ENCODE data around the gene YAE1.
"Not testable (repeated sequence)": the region's sequence is repeated elsewhere in the genome, so short reads cannot be mapped to it uniquely, and the experiment has no call there.

The YAE1 gene

DNA sequence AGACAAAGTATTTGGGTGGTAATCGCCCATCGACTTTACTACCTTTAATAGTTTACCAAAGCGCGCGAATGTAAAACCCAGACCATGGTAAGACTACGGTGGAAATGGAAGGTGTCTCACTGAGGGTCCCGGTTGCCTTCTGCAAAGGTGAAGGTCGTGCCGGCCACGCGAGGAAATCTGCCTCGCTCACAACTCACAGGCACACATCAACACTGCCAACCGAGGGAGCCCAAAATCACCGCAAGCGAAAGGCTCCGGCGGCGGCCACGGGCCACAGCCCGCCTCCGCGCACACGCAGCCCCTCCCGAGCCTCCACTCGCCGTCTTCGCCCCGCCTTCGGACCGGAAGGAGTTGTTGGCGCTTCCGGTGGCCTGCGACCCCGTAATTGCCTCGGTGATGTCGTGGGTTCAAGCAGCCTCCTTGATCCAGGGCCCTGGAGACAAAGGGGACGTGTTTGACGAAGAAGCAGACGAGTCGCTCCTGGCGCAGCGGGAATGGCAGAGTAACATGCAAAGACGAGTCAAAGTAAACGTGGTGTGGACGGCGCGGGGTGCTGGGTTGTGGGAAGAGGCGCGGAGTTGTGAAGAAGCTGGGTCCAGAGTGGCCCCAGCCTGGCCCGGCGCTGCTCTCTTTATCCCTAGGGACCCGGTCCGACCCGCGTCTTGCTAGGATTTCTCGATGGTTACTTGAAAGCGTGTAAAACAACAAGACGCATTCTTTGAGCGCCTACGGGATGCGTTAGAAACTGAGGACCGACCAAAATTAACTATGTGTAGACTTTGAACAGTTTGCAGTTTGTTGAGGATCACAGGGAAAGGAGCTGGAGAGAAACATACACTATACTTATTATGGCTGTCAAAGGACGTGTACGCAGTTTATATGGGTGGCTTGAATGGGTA lies at the start of gene YAE1:
Gene YAE1, plus strand, starts transcription at position 382 of the 899 bp plus-strand sequence. Its CDS starts 15 bp downstream, at position 397.
- DNase-seq = peak; percentile 80

GRCh38 chr7:39516498-39516897 lies 49.7 kb upstream of the YAE1 start:
- DNase-seq = no peak

- DNase-seq = no peak
These were observed 49.0 kb upstream of the YAE1 start for GRCh38 chr7:39517240-39517639.

- DNase-seq = no peak
These were observed 40.3 kb upstream of the YAE1 start for GRCh38 chr7:39525926-39526325.

DNA sequence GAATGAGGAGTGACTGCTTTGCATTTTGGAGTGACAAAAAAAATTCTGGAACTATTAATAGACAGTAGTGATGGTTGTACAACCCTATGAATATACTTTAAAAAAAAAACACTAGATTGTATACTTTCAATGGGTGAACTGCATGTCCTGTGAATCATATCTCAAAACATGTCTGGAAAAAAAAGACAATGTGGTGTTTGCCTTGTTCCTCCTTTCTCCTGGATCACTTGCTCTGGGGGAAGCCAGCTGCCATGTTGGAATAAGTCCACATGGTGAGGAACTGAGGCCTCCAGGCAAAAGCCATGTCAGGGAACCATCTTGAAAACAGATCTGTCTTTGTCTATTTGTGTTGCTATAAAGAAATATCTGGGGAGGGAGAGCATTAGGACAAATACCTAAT lies 39.5 kb upstream of the YAE1 start:
- DNase-seq = no peak

- no peak for DNase-seq
These were observed 38.9 kb upstream of the YAE1 start for GRCh38 chr7:39527296-39527695.

DNA sequence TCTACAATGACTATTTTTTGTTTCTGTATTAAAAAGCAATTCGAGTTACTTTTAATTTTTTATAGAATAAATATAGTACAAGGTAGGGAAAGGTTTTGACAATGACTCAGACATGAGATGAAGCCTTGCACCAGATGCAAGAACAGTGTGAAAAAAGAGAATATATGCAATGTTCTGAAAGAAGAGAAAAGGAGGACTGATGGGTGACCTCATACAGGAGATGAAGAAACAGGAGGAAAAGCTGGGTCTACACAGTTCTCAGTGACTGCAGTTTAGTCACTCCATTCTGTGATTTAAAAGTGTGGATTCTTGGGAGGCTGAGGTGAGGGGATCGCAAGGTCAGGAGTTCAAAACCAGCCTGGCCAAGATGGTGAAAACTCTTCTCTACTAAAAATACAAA lies 38.3 kb upstream of the YAE1 start:
- DNase-seq = no peak

GRCh38 chr7:39528849-39529248 lies 37.4 kb upstream of the YAE1 start:
- no peak for DNase-seq

DNA sequence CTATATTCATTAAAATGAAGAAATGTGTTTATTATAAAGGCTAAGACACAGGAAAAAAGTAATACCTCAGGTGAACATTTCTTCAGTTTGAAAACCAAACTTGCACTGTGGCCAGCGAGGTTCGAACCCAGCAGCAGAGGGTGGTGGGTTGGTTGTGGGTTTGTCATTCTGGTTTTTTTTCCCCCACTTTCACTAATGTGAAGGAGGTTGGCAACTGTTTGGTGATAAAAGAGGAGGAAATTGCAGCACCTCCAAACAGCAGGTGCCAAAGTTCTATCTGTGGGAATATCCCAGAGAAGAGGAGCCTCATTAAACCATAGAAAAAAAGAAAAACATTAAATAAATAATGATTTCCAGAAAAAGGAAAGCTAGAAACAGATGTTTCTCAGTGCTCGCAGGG lies 36.6 kb upstream of the YAE1 start:
- DNase-seq = no peak

- DNase-seq = no peak
These were observed 35.2 kb upstream of the YAE1 start for GRCh38 chr7:39530971-39531370.

GRCh38 chr7:39531818-39532217 lies 34.4 kb upstream of the YAE1 start:
- DNase-seq = no peak

DNA sequence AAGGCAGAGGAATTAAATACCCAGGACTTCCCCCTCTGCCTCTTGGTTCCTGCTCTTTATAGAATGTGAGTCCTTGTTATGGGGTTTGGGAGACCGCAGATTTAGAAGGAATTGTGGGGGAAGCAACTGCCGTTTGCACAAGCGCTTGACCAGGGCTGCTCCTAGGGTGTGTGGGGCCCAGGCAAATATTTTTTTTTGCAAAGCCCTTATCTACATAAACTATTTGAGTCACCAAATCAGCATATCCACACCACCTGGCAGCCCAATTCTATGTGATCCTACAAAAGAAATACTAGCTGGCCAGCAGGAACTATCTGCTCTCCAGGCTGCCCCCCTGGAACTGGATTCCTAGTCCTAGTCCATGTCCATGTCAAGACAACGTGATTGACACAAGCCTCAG lies 33.4 kb upstream of the YAE1 start:
- no peak for DNase-seq

DNA sequence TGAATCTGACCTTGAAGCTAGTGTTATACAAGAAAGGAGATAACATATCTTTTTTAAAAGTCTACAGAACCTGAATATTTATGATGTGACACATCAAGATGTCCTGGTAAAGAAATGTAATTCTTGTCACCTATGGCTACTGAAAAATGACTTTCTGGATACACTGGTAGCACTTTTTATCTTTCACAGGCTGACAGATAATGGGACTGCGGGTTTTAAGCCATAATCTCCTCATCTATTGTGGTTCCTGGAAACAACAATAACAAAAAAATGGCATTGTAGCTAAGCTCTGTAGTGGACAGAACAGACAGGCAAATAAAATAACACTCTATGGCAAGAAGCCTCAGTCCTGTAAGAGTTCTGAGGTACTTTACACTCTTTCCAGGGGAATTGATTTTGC lies 31.6 kb upstream of the YAE1 start:
- DNase-seq = no peak

- no peak for DNase-seq
These were observed 31.1 kb upstream of the YAE1 start for GRCh38 chr7:39535064-39535463.

DNA sequence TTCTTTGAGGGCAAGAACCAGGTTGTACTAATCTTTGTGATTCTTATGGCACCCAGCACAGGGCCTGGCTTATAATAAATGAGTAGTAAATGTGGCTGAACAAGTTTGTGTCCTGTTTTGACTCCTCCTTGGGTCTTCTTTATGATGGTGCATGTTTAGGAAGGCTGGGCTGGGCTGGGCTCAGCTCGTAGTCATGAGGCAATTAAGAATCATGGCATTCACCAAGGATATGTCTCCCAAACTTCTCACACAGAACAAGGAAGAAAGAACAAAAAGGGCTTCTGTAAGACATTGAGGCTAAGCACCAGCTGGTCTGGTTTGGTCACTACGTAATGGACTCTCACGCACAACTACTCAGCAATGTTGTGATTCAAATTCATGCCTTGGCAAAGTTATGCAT lies 30.5 kb upstream of the YAE1 start:
- DNase-seq = no peak

GRCh38 chr7:39536951-39537350 lies 29.3 kb upstream of the YAE1 start:
- DNase-seq = no peak

- no peak for DNase-seq
These were observed 26.4 kb upstream of the YAE1 start for GRCh38 chr7:39539816-39540215.

DNA sequence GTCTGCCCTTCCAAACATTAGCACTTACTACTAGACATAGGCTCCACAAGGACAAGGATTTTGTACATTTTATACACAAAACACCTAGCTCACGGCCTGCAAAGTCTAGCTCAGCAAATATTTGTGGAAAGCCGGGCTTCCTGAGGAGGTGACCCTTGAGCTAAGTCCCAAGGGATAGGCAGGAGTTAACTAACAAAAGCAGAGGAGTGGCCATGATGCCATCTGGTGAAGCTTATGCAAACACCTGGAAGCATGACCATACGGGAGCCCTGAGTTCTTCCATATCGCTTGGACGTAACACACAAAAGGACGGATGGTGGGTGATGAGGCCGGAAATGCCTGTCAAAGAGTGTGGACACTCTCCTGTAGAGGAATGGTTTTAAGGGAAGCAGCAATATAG lies 25.9 kb upstream of the YAE1 start:
- DNase-seq = no peak

DNA sequence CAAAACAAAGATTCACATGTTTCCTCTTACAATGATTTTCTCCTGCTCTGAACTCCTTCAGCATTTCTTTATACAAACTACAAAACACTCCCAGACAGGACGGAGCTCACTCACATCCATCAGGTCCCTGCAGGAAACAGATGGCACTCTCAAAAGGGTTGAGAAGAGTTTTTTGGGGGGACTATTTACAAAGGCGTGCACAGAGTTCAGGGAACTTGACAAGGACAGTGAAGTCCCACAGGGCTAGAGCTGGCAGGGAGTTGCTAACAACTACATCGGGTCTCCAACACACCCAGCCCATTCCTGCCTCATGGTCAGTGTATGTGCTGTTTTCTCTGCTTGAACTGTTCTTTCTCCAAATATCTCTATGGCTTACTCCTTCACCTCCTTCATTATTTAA lies 24.7 kb upstream of the YAE1 start:
- no peak for DNase-seq

DNA sequence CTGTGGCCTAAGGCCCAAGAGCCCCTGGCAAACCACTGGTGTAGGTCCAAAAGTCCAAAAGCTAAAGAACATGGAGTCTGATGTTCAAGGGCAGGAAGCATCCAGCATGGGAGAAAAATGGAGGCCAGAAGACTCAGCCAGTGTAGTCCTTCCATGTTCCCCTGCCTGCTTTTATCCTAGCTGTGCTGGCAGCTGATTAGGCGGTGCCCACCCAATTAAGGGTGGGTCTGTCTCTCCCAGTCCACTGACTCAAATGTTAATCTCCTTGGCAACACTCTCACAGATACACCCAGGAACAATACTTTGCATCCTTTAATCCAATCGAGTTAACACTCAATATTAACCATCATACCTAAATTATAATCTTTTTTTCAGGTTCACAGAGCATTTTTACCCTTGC lies 21.4 kb upstream of the YAE1 start:
- not testable (repeated sequence) for DNase-seq

GRCh38 chr7:39547336-39547735 lies 18.9 kb upstream of the YAE1 start:
- DNase-seq = no peak

DNA sequence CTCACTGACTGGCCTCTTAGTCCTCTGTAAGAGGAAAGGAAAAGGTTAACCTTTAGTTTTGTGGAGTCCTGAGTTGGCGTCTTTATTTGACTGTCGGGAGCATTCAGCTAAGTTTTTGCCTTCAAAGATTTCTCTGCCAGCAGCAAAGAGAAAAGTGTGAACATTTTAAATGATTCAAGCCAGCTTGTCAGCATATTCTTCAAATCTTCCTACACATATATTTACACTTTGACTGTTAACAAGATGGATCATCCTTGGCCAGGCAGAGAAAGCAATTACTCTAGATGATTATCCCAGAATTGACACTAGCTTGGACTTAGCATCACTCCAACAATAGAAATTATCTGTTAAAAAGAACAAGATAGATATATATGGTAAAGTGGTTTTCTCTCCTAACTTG lies 15.8 kb upstream of the YAE1 start:
- DNase-seq = no peak

- no peak for DNase-seq
These were observed 12.8 kb upstream of the YAE1 start for GRCh38 chr7:39553436-39553835.

DNA sequence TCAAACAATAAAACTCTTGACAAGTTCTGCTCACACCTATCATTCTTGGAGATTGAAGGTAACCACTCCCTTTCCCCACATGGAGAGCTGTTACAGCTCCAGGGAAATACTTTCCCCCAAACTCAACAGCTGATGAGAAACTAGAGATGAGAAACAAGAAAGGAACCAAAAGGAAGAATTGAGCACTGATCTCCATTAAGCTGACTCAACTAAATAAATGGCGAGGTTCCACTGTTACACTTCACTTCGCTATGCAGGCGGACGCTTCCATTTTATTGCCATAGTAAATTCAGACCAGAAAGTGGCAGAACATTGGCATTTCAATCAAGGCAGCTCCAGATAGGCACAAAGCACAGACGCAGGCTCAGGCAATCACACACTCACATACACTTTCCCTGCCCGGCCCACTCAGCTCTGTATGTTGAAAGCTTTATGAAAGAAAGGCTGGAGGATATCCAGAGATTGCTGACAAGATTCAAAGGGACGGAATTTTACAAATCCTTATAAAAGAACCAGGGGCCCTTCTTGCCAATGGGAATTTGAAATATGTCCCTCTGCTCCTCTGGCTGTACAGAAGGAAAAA lies 11.5 kb upstream of the YAE1 start:
- DNase-seq = no peak

GRCh38 chr7:39557222-39557621 lies 9.0 kb upstream of the YAE1 start:
- DNase-seq = no peak

All from NCI-H1436 (cell line).